Stimulated activated naive CD8-positive, alpha-beta T cell treated with anti-CD3 and anti-CD28 coated beads, Interleukin-15, Interleukin-2, amounts not matched to agents 100 U/mL and 50 U/mL, for 24 hours (primary cell): ENCODE measurements around the gene PSTPIP2.
A peak's percentile ranks its signal among the peaks of the same experiment; 100 is the strongest.
"Not testable (repeated sequence)": the region's sequence is repeated elsewhere in the genome, so short reads cannot be mapped to it uniquely, and the experiment has no call there.

ENCODE experiments used
- ATAC-seq: fragments of 150-1000 bp; cut with Tn5 transposase; one replicate; pipeline ENCODE4 v1.10.0; 2021
- DNase-seq: peaks from one replicate; pipeline ENCODE4 v3.0.0; 2021

PSTPIP2 gene

GRCh38 chr18:45981821-45982220 lies 90.2 kb downstream of the PSTPIP2 start:
- DNase-seq (no peak), ATAC-seq (no peak)

- ATAC-seq (no peak), DNase-seq (no peak)
These were observed 91.8 kb downstream of the PSTPIP2 start for GRCh38 chr18:45980229-45980628.

- DNase-seq: no peak
- ATAC-seq: no peak
These were observed 94.0 kb downstream of the PSTPIP2 start for GRCh38 chr18:45978084-45978483.

- ATAC-seq (no peak), DNase-seq (no peak)
These were observed 95.1 kb downstream of the PSTPIP2 start for GRCh38 chr18:45976974-45977373.

- no peak for DNase-seq
These were observed 95.5 kb downstream of the PSTPIP2 start for GRCh38 chr18:45976566-45976965.

GRCh38 chr18:45974088-45974536 lies 97.9 kb downstream of the PSTPIP2 start:
- DNase-seq (peak; percentile 64), ATAC-seq (peak; percentile 56)

More at GRCh38 chr18:45976566-45976965, 95.5 kb downstream of the PSTPIP2 start:
- no peak for ATAC-seq

GRCh38 chr18:45967007-45967706 lies 104.9 kb downstream of the PSTPIP2 start, which contains the start of gene EPG5:
EPG5 (minus strand) TSS chr18:45967329; CDS start chr18:45967239, 90 bp downstream.
- DNase-seq (peak; percentile 93), ATAC-seq (peak; percentile 98)

- not testable (repeated sequence) for DNase-seq, ATAC-seq
These were observed 107.1 kb downstream of the PSTPIP2 start for GRCh38 chr18:45964913-45965312.

GRCh38 chr18:45962866-45963265 lies 109.2 kb downstream of the PSTPIP2 start:
- DNase-seq (no peak), ATAC-seq (peak; percentile 12)

GRCh38 chr18:45962461-45962860 lies 109.6 kb downstream of the PSTPIP2 start:
- peak; percentile 41 for ATAC-seq
- DNase-seq: no peak

GRCh38 chr18:45959484-45959883 lies 112.6 kb downstream of the PSTPIP2 start:
- not testable (repeated sequence) for ATAC-seq, DNase-seq

- ATAC-seq (no peak), DNase-seq (no peak)
These were observed 113.3 kb downstream of the PSTPIP2 start for GRCh38 chr18:45958730-45959129.

- ATAC-seq: no peak
- DNase-seq: no peak
These were observed 114.0 kb downstream of the PSTPIP2 start for GRCh38 chr18:45958027-45958426.

GRCh38 chr18:45957100-45957499 lies 115.0 kb downstream of the PSTPIP2 start:
- ATAC-seq (no peak), DNase-seq (no peak)

GRCh38 chr18:45954070-45954934 lies 117.8 kb downstream of the PSTPIP2 start:
- ATAC-seq (no peak), DNase-seq (no peak)

GRCh38 chr18:45951016-45951714 lies 120.9 kb downstream of the PSTPIP2 start:
- DNase-seq: no peak
- no peak for ATAC-seq

- no peak for ATAC-seq
- no peak for DNase-seq
These were observed 126.4 kb downstream of the PSTPIP2 start for GRCh38 chr18:45945669-45946068.

- no peak for DNase-seq
- no peak for ATAC-seq
These were observed 131.3 kb downstream of the PSTPIP2 start for GRCh38 chr18:45940724-45941123.

- no peak for DNase-seq
- no peak for ATAC-seq
These were observed 132.8 kb downstream of the PSTPIP2 start for GRCh38 chr18:45939236-45939635.

- ATAC-seq (peak; percentile 81), DNase-seq (no peak)
These were observed 133.5 kb downstream of the PSTPIP2 start for GRCh38 chr18:45938488-45938935.

- ATAC-seq (peak; percentile 68), DNase-seq (no peak)
These were observed 136.3 kb downstream of the PSTPIP2 start for GRCh38 chr18:45935591-45936335.
